Measurements from ENCODE around the gene SPRYD3. TPM values are rescaled to one million over a fixed set of nuclear protein-coding genes. Genes with fewer than 3 reads are reported as not detected.

SPRYD3 gene
- total and polyA plus RNA-seq, 3 experiments from 2014 or later, result 40.1 to 63.0 (median 43.3) TPM

DNA sequence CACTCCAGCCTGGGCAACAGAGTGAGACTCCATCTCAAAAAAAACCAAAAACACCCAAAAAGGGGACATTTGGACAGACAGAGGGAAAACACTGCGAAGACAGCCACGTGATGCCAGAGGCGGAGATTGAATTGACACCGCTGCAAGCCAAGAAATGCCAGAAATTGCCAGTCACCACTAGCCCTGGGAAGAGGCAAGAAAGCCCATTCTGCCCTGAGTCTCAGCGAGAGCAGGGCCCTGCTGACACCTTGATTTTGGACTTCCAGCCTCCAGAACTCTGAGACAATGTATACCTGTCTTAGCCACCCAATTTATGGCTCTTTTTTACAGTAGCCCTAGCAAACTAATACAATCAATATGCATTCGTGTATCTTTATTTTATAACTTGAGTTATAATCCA is 10.9 kb upstream of the SPRYD3 start:
- H3K36me3 Mint-ChIP-seq, result no peaks in the 10 kb centered on the region
- H3K27me3 Mint-ChIP-seq, result peaks cover 1 to 9% of the 10 kb centered on the region in 2 donors
- no peaks in the 10 kb centered on the region for H3K4me1 Mint-ChIP-seq
- Histone ChIP-seq H3K4me1 (ENCODE audit: insufficient read depth, low read length) (no peaks in the 10 kb centered on the region), H3K27me3 (ENCODE audit: insufficient read depth, low read length, poor library complexity, severe bottlenecking) (no peaks in the 10 kb centered on the region), H3K9me3 (ENCODE audit: low read length) (no peaks in the 10 kb centered on the region), H3K4me3 (ENCODE audit: low read length) (no peak overlapping the region), H3K27ac (ENCODE audit: low read depth, low read length) (no peak overlapping the region), H3K36me3 (ENCODE audit: insufficient read depth, low read length) (no peaks in the 10 kb centered on the region)
- H3K27ac Mint-ChIP-seq, result no peak overlapping the region
- DNase-seq, result no peak
- no peaks in the 10 kb centered on the region for H3K9me3 Mint-ChIP-seq
- ChIA-PET POLR2A (no interaction called here), CTCF (interaction anchor here (0.7 to 14.7 kb wide), 3 partner anchors 9 to 262 kb away, joined by 3 to 243 read pairs (median 3); no protein-coding TSS in a partner anchor)
- no peak overlapping the region for H3K4me3 Mint-ChIP-seq

DNA sequence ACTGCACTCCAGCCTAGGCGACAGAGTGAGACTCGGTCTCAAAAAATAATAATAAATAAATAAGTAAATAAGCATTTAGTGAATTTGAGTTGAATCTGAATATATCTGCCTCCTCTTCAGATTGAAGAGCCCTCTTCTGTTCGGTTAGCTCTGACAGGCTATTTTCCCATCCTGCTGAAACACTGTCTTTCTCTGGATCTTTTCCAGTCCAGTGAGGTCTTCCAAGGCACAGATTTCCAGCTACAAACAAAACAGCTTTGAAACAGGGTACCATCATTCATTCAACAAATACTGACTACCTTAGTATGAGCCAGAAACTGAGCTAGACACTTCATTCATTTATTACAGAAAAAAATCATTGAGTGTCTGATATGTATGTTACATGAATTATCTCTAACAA is 7.2 kb upstream of the SPRYD3 start:
- POLR2A ChIA-PET, result no interaction called here
- no peaks in the 10 kb centered on the region for H3K4me1 Mint-ChIP-seq
- CTCF ChIA-PET, result interaction anchor here (3.4 to 4.2 kb wide), 2 partner anchors 12 to 20 kb away, joined by 15 to 24 read pairs; partner anchors contain the start of gene IGFBP6

DNA sequence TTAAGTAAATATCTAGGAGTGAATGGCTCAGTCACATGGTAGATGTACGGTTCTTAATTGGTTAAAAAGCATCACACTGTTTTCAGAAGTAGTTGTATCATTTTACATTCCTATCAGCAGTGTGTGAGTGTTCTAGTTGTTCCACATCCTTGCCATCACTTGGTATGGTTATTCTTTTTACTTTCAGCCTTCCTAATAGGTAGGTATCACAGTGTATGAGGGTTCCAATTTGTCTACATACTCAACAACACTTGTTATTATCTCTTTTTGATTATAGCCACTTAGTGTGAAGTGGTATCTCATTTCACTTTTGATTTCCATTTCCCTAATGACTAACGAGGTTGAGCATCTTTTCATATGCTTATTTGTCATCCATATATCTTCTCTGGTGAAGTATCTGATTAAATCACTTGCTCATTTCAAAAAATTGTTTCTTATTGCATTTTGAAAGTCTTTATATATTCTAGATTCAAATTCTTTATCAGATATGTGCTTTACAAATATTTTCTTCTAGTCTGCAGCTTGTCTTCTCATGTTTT is 3.5 kb upstream of the SPRYD3 start:
- H3K4me1 ChIP-seq (ENCODE audit: insufficient read depth, low read length), result peaks cover 16% of the 10 kb centered on the region
- no peak for DNase-seq
- no peaks in the 10 kb centered on the region for H3K9me3 ChIP-seq (ENCODE audit: low read length)
- no peak overlapping the region for H3K27ac ChIP-seq (ENCODE audit: low read depth, low read length)
- Mint-ChIP-seq H3K36me3 (peaks cover 0 to 10% (median 0%) of the 10 kb centered on the region in 3 donors), H3K4me1 (peaks cover 18 to 28% (median 23%) of the 10 kb centered on the region in 3 donors), H3K4me3 (peak overlapping the region in 1 of 7 donors; percentile 0), H3K27ac (no peak overlapping the region), H3K27me3 (peaks cover 1 to 6% of the 10 kb centered on the region in 2 donors), H3K9me3 (no peaks in the 10 kb centered on the region)
- no peaks in the 10 kb centered on the region for H3K36me3 ChIP-seq (ENCODE audit: insufficient read depth, low read length)
- no peaks in the 10 kb centered on the region for H3K27me3 ChIP-seq (ENCODE audit: insufficient read depth, low read length, poor library complexity, severe bottlenecking)
- ChIA-PET CTCF (interaction anchor here (4.2 to 6.2 kb wide), 2 partner anchors 16 to 17 kb away, joined by 24 to 55 read pairs; partner anchors contain the start of gene IGFBP6), POLR2A (no interaction called here)
- no peak overlapping the region for H3K4me3 ChIP-seq (ENCODE audit: low read length)

More for the DNA sequence above, 7.2 kb upstream of the SPRYD3 start:
- Histone ChIP-seq H3K27ac (ENCODE audit: low read depth, low read length) (no peak overlapping the region), H3K36me3 (ENCODE audit: insufficient read depth, low read length) (no peaks in the 10 kb centered on the region), H3K4me3 (ENCODE audit: low read length) (no peak overlapping the region), H3K27me3 (ENCODE audit: insufficient read depth, low read length, poor library complexity, severe bottlenecking) (no peaks in the 10 kb centered on the region), H3K4me1 (ENCODE audit: insufficient read depth, low read length) (no peaks in the 10 kb centered on the region), H3K9me3 (ENCODE audit: low read length) (no peaks in the 10 kb centered on the region)
- H3K27me3 Mint-ChIP-seq, result peaks cover 0 to 6% of the 10 kb centered on the region in 2 donors
- H3K36me3 Mint-ChIP-seq, result no peaks in the 10 kb centered on the region
- no peak overlapping the region for H3K4me3 Mint-ChIP-seq
- H3K9me3 Mint-ChIP-seq, result no peaks in the 10 kb centered on the region
- DNase-seq, result no peak
- no peak overlapping the region for H3K27ac Mint-ChIP-seq

DNA sequence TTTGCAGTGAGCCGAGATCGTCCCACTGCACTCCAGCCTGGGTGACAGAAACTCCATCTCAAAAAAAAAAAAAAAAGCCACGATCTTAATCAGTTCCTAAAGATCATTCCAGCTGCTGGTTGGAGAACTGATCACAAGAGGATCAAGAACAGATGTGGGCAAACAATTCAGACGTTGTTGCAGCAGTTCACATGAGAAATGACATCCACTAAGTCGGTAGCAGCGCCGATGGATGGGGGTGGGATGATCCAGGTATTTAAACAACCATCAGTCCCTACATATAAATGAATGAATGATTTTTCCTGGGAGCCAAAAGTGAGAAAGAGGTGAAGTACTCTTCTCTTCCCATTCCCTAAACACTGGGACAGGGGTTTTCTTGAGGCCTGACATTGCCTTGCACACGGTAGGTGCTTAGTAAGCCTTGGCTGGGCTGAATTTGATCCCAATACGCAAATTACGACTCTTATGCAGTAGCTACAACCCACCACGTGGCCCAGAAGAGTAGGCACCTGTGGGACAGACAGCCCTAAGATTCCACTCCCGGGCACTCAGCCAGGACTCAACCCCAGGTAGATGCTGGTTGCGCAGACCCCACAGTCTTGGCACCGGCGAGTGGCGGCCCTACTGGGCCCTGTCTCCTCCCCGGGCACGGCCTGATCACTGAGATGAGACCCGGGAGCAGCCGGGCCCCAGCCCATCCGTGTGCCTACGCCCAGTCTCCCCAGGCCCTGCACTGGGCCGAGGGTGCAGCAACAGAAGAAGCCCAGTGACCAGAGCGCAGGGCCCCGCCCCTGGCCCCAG is 565 bp downstream of the SPRYD3 start:
- Histone ChIP-seq H3K9me3 (ENCODE audit: low read length) (no peaks in the 10 kb centered on the region), H3K27ac (ENCODE audit: low read depth, low read length) (peak overlapping the region; percentile 84), H3K36me3 (ENCODE audit: insufficient read depth, low read length) (peaks cover 23% of the 10 kb centered on the region), H3K27me3 (ENCODE audit: insufficient read depth, low read length, poor library complexity, severe bottlenecking) (no peaks in the 10 kb centered on the region), H3K4me1 (ENCODE audit: insufficient read depth, low read length) (peaks cover 21% of the 10 kb centered on the region), H3K4me3 (ENCODE audit: low read length) (peak overlapping the region; percentile 87)
- Mint-ChIP-seq H3K27me3 (peaks cover 0 to 1% of the 10 kb centered on the region in 2 donors), H3K9me3 (no peaks in the 10 kb centered on the region), H3K36me3 (peaks cover 6 to 51% (median 6%) of the 10 kb centered on the region in 3 donors), H3K27ac (peak overlapping the region; percentile 83 to 98 (median 93)), H3K4me3 (peak overlapping the region; percentile 85 to 95 (median 91)), H3K4me1 (peaks cover 45 to 67% (median 57%) of the 10 kb centered on the region in 3 donors)
- ChIA-PET CTCF (interaction anchor here (0.7 to 6.2 kb wide), 9 partner anchors 13 to 243 kb away, joined by 3 to 55 read pairs (median 8); partner anchors contain the start of genes AAAS, IGFBP6 and SOAT2), POLR2A (interaction anchor here (0.6 to 2.2 kb wide), 13 partner anchors 13 to 422 kb away, joined by 3 to 18 read pairs (median 6); partner anchors contain the start of genes AAAS, CSAD, EIF4B and IGFBP6)
- DNase-seq, result peak in 2 of 5 donors; percentile 20 to 73

DNA sequence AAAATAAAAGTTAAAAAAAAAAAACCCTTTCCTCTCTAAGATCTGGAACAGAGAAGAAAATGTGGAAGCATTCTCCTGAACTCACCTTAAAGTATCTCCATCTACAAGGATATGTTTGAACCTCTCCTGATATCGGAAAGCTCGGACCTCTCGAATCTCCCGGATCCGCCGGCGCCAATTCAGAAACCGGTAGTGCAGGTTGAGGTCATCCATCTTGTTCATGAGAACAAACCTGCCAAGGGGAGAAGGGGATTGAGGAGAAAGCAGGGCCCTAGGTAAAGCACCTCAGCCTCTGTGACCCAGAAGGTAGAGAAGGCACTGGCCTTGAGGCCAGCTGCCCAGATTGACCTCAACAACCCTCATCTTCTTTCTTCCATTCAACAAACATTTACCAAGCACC is 2.2 kb downstream of the SPRYD3 start:
- Mint-ChIP-seq H3K27ac (peak overlapping the region in 6 of 8 donors; percentile 8 to 89 (median 40)), H3K4me3 (peak overlapping the region; percentile 85 to 95 (median 91)), H3K4me1 (peaks cover 47 to 74% (median 65%) of the 10 kb centered on the region in 3 donors), H3K27me3 (peaks cover 0 to 1% of the 10 kb centered on the region in 2 donors), H3K36me3 (peaks cover 6 to 65% (median 9%) of the 10 kb centered on the region in 3 donors), H3K9me3 (no peaks in the 10 kb centered on the region)
- Histone ChIP-seq H3K4me3 (ENCODE audit: low read length) (no peak overlapping the region), H3K9me3 (ENCODE audit: low read length) (no peaks in the 10 kb centered on the region), H3K27me3 (ENCODE audit: insufficient read depth, low read length, poor library complexity, severe bottlenecking) (no peaks in the 10 kb centered on the region), H3K36me3 (ENCODE audit: insufficient read depth, low read length) (peaks cover 25% of the 10 kb centered on the region), H3K27ac (ENCODE audit: low read depth, low read length) (no peak overlapping the region), H3K4me1 (ENCODE audit: insufficient read depth, low read length) (peaks cover 21% of the 10 kb centered on the region)
- ChIA-PET CTCF (interaction anchor here (1.1 to 6.2 kb wide), 4 partner anchors 12 to 23 kb away, joined by 3 to 55 read pairs (median 6); partner anchors contain the start of gene IGFBP6), POLR2A (interaction anchor here (0.5 kb wide), 1 partner anchor 35 kb away, joined by 3 read pairs; no protein-coding TSS in a partner anchor)
- peak in 1 of 5 donors; percentile 26 for DNase-seq

DNA sequence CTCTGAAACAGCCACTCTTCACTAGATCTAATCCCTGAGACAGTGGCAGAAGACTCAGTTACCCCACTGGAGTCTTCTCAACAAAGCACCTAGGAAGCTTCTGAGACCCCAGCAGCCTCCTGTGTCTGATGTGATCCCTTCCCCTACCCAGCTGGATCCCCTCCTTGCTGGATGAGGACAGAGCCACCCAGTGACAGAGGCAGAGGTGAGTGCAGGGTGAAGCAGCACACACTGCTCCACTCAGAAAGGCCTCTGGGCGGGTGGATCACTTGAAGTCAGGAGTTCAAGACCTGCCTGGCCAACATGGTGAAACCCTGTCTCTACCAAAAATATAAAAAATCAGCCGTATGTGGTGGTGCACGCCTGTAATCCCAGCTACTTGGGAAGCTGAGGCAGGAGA is 2.7 kb downstream of the SPRYD3 start:
- H3K27ac Mint-ChIP-seq, result peak overlapping the region in 2 of 8 donors; percentile 8 to 19
- no peaks in the 10 kb centered on the region for H3K27me3 ChIP-seq (ENCODE audit: insufficient read depth, low read length, poor library complexity, severe bottlenecking)
- peaks cover 6 to 70% (median 11%) of the 10 kb centered on the region in 3 donors for H3K36me3 Mint-ChIP-seq
- CTCF ChIA-PET, result interaction anchor here (0.9 to 6.2 kb wide), 3 partner anchors 11 to 26 kb away, joined by 3 to 55 read pairs (median 9); partner anchors contain the start of gene SOAT2
- POLR2A ChIA-PET, result no interaction called here
- peak overlapping the region in 3 of 7 donors; percentile 8 to 94 (median 65) for H3K4me3 Mint-ChIP-seq
- H3K27ac ChIP-seq (ENCODE audit: low read depth, low read length), result no peak overlapping the region
- DNase-seq, result no peak
- no peak overlapping the region for H3K4me3 ChIP-seq (ENCODE audit: low read length)
- no peaks in the 10 kb centered on the region for H3K9me3 ChIP-seq (ENCODE audit: low read length)
- H3K9me3 Mint-ChIP-seq, result no peaks in the 10 kb centered on the region
- peaks cover 27% of the 10 kb centered on the region for H3K36me3 ChIP-seq (ENCODE audit: insufficient read depth, low read length)
- H3K4me1 ChIP-seq (ENCODE audit: insufficient read depth, low read length), result peaks cover 21% of the 10 kb centered on the region
- peaks cover 49 to 78% (median 68%) of the 10 kb centered on the region in 3 donors for H3K4me1 Mint-ChIP-seq
- H3K27me3 Mint-ChIP-seq, result peaks cover 0 to 1% of the 10 kb centered on the region in 2 donors

DNA sequence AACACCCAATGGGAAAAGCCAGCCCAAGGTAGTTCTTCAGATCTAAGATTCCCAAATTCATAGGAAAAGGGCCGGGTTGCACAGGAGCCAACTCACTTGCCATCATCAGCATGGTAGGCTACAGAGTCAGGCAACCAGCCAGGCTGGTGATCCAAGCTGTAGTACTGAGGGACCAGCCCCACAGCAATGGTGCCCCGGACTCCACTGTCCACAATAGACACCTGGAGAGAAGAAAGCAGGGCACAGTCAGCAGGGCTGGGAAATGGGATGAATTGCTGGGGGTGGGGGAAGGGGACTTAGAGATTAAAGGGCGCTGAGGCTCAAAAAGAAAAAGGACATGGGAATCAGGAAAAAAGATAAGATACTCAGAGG is 4.2 kb downstream of the SPRYD3 start:
- ChIA-PET CTCF (interaction anchor here (1.5 to 2.9 kb wide), 2 partner anchors 9 to 24 kb away, joined by 8 to 9 read pairs; no protein-coding TSS in a partner anchor), POLR2A (no interaction called here)
- peaks cover 21% of the 10 kb centered on the region for H3K4me1 ChIP-seq (ENCODE audit: insufficient read depth, low read length)
- Mint-ChIP-seq H3K27ac (no peak overlapping the region), H3K36me3 (peaks cover 6 to 84% (median 11%) of the 10 kb centered on the region in 3 donors), H3K4me3 (peak overlapping the region in 2 of 7 donors; percentile 51 to 67), H3K9me3 (no peaks in the 10 kb centered on the region), H3K4me1 (peaks cover 48 to 80% (median 68%) of the 10 kb centered on the region in 3 donors), H3K27me3 (peaks cover 0 to 1% of the 10 kb centered on the region in 2 donors)
- no peak overlapping the region for H3K27ac ChIP-seq (ENCODE audit: low read depth, low read length)
- no peaks in the 10 kb centered on the region for H3K27me3 ChIP-seq (ENCODE audit: insufficient read depth, low read length, poor library complexity, severe bottlenecking)
- H3K36me3 ChIP-seq (ENCODE audit: insufficient read depth, low read length), result peaks cover 27% of the 10 kb centered on the region
- peak in 1 of 5 donors; percentile 40 for DNase-seq
- no peak overlapping the region for H3K4me3 ChIP-seq (ENCODE audit: low read length)
- no peaks in the 10 kb centered on the region for H3K9me3 ChIP-seq (ENCODE audit: low read length)

All from CD8-positive, alpha-beta memory T cell (primary cell).